Subcutaneous adipose tissue (tissue), 4 donors: ENCODE results near the gene SHH. TPM values are rescaled to one million over a fixed set of nuclear protein-coding genes. Genes with fewer than 3 reads are reported as not detected.

Experiments used
- total RNA-seq, 4 donors: library from RNA; depleted of rRNA; stranded (reverse); fragments of >200 nt; gene quantifications; one replicate each; pipeline ENCODE4 v1.1.0, GENCODE V29; 2016
- TF ChIP-seq, protein P1 (sequence below): fragments of 450-650 bp; IDR thresholded peaks from one replicate; pipeline ENCODE4 v1.5.1; 2016; ENCODE audit warnings: low read depth, mild to moderate bottlenecking, control low read depth, antibody characterized with exemption, moderate library complexity

SHH gene
- total RNA-seq, 4 donors from 2014 or later: not detected

DNA sequence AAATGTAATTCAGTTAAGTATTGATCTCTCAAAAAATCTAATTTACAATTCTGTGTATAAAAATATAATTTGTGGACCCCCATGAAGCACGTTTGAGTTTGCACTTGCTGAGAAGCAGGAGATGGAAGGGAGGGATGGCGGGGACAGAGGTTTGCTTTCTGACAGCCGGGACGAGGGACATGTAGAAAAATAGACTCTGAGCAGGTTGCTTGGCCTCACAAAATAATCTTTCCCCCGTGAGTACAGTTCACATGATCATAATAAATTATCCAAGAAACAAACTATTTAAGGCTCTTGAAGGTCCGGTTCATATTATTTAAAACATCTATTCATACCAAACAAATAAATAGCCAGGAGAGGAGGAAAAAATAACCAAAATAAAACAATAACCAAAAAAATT lies 10.0 kb downstream of the SHH start:
- TF ChIP-seq, protein P1, sequence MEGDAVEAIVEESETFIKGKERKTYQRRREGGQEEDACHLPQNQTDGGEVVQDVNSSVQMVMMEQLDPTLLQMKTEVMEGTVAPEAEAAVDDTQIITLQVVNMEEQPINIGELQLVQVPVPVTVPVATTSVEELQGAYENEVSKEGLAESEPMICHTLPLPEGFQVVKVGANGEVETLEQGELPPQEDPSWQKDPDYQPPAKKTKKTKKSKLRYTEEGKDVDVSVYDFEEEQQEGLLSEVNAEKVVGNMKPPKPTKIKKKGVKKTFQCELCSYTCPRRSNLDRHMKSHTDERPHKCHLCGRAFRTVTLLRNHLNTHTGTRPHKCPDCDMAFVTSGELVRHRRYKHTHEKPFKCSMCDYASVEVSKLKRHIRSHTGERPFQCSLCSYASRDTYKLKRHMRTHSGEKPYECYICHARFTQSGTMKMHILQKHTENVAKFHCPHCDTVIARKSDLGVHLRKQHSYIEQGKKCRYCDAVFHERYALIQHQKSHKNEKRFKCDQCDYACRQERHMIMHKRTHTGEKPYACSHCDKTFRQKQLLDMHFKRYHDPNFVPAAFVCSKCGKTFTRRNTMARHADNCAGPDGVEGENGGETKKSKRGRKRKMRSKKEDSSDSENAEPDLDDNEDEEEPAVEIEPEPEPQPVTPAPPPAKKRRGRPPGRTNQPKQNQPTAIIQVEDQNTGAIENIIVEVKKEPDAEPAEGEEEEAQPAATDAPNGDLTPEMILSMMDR: no peak

DNA sequence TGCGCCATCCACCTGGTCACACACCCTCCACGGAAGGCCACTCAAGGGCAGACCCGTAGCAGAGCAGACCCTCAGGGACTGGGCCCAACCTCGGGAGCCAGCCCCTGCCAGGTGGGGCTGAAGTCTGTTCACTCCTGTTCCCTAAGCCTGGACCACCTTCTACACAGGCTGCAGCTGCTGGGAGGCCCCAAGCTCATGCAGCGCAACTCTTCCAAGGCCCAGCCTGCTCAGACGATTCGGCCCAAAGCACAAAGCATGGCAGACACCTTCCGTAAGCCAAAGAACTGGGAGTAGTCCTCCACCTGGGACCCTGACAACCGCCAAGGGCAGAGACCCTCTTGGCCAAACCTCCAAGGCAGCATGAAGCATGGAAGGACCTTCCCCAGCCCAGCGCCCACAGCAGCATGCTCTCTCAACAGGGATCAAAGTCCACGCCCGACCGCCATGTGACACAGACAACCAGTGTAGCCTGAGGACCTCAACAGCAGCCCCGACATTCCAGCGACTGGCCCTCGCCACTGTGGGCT lies 11.5 kb downstream of the SHH start:
- TF ChIP-seq, protein P1: no peak

DNA sequence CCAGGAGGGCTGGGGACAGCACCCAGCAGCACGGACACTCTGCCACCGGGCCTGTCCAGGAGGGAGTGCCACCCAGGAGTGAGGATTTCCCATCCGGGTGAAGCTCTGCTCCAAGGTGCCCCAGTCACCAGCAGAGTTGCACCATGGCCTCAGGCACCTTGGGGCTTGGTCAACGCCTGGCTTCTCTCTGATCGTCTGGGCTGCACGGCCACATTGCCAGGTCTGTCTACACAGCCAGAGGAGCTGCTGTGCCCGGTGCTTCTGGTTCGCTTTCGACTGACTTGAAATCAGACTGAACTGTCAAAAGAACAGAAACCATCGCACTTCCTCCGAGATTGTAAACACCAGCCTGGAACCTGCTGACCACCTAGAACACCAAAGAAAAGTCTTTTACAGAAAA lies 12.0 kb downstream of the SHH start:
- TF ChIP-seq, protein P1: no peak

DNA sequence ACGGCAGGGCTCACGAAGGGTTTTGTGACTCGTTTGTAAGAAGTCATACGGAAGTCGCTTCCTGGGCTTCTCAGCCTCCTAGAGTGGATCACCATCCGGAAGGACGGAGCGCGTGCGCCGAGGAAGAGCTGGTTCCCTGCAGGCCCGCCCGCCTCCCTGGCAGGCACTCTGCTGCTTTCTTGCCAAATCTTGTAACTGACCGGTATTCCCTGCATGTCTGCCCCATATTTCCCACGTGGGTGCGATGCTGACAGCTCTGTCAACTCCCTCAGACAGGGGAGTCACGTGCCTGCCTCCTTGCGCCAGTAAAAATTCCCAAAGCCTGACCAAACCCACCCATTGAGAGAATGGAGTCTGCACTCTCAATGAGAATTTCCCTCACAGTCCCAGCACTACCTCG lies 12.7 kb downstream of the SHH start:
- TF ChIP-seq, protein P1: no peak

DNA sequence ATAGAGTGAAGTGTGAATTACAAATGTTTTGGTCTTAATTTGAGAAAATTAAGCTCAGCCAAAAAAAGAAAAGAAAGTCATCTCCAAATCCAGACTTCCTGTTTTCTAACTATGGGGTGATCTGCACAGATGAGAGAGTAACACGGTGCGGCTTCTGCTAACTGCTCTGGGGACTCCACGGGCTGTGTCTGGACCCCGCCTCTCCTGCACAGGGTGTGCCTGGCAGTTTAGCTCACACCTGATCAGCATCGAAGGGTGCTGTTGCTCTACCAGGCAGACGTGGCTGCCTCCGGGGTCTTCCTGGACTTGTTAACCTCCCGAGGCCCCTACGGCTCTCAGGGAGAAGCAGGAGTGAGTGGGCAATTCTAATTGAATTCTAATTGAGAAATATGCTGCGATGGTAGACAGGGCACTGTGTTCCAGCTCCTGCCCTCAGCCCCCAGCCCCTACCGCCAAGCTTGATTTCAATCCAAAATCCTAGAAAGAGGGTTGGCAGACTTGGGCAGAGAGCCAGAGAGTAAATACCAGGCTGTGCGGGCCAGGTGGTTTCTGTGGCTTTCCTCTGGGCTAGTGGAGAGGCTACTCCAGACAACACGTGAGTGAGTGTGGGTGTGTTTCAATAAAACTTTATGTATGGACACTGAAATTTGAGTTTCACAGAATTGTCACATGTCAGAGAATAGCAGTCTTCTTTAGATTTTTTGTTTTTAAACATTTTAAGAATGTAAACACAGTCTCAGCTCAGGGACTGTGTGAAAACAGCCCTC lies 13.4 kb downstream of the SHH start:
- TF ChIP-seq, protein P1: no peak

DNA sequence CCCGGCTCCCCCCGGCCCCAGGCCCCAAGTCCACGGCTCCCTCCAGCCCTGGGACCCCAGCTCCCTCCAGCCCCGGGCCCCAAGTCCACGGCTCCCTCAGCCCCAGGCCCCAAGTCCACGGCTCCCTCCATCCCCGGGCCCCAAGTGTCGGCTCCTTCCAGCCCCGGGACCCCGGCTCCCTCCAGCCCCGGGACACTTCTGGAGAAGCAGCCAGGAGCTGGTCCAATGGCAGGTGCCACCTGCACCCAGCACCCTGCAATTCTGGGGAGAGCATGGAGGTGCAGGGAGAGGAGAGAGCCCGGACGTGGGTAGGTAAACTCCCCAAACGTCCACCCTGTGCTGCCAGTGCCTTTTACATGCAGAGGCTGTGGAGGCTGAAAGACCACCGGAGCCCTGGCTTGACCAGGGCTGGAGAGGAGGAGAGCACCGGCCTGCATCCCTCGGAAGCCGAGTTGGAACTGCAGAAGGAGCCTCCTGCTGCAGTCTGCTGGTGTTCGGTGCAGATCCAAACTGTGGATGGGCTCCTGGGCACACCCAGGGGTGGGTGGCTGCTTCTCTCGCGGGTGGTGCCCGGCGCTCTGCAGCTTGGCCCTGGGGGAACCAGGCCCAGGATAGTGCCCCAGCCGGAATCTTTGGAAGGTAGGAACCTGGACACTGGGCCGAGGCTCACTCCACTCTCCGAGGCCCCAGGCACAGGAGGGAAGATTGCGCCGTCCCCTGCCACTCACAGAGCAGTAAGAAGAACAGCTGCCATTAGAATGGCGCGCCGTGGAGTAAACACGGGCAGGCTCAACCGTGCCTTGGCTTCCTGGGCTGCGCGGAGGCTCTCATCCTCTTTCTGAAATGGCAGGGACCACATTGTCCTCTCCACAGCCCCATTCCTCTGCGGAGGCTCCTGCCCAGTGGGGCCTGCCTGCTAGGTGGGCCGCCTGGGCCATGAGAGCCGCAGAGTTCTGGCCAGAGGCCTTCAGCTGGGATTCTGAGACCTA lies 14.7 kb downstream of the SHH start:
- TF ChIP-seq, protein P1: no peak
